ENCODE results near the gene NTRK3.

Gene NTRK3

DNA sequence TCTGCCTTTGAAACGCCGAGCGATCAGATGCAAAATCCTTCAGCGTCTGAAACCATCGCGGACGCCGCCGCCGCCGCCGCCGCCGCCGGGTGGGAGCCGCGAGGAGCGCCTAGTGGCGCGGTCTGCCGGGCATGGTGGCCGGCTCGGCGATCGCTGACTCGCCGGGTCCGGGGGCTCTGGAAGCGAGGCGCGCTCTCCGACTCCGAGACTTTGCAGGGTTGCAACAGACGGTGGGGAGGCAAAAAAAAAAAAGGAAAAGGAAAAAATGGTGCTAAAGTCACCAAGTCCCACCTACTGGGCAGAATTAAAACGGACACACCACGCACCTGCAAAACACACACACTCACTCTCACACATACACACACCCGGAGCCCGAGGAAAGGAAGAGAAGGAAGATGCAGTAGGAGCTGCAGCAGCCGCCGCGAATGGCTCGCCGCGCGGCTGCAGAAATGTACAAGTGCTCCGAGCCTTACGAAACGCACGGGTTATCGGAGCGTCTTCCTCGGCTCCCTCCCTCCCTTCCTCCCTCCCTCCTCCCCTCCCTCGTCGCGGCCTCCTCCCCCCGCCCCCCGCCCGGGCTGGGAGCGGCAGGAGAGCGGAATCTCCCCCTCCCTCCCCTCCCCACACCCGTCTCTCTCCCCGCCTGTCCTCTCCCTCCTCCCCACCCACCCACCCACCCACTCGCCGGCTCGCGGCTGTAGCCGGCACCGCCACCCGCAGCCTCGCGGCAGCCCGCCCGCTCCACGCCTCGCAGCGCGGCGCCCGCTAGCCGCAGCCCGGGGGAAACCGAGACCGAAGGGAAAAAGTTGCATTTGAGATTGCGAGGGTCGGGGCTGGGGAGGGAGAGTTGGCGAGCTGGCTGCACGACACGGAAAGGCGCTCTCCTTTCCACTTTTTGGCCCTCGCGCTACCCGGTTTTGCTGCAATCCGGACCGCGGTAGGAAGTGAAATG lies at the start of gene NTRK3:
NTRK3 (minus strand) TSS at position 461 of the 952 bp plus-strand sequence. CDS start 586 bp downstream, outside the sequence.
- DNase-seq (ENCODE audit: low spot score) (no peak), FAIRE-seq (no peak)

DNA sequence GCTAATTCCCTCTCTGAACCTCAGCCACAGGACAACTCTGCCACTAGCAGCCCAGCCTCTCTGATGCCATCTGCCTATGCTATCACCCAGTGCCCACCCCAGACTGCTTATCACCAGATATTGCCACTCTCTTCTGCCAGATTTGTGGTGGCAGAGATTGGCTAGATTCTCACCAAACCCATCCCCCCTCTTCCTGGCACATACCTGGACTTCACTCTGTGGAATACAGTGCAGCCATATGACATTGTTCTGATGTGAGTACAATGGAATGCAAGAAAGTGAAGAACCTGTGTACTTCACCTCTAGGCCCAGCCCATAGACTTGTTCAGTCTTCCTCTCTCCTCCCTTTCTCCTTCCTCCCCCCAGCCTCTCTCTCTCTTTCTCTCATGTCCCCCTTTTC lies 46.9 kb upstream of the NTRK3 start:
- FAIRE-seq, result no peak
- DNase-seq (ENCODE audit: low spot score), result peak; percentile 6

DNA sequence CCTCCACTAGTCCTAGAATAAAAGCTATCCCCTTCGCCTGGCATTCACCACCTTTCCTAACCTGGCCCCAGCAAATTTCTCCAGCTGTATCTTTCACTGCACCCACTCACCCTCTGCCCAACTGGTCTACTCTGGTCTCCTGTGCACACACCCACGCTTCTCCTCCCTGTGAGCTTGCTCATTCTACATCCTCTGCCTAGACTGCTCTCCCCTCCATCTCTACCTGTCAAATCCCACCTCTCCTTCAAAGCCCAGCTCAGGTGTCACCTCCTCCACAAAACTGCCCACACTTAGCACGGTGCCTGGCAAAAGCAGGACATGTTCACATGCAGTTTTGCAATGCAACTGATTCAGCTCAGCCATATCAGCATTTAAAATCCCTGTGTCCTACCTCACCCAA lies 45.8 kb upstream of the NTRK3 start:
- DNase-seq (ENCODE audit: low spot score) (no peak), FAIRE-seq (no peak)

DNA sequence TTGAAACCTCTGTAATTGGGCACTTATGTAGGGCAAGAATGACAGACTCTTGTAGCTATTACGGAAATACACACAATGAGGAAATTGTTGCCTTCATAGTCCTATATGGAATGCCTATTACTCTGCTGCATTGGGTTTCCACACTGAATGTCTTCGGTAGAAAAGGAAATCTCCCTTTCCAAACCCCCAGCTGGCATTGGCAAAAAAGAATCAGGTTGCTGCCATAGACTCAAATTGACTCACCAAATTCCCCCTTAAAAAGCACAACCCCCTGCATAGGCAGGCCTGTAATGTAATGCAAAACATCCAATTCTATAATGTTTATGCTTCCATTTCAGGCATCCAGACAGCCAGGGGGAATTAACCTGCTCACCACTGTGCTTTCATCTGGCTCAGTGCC lies 44.8 kb upstream of the NTRK3 start:
- no peak for DNase-seq (ENCODE audit: low spot score)
- FAIRE-seq, result no peak

DNA sequence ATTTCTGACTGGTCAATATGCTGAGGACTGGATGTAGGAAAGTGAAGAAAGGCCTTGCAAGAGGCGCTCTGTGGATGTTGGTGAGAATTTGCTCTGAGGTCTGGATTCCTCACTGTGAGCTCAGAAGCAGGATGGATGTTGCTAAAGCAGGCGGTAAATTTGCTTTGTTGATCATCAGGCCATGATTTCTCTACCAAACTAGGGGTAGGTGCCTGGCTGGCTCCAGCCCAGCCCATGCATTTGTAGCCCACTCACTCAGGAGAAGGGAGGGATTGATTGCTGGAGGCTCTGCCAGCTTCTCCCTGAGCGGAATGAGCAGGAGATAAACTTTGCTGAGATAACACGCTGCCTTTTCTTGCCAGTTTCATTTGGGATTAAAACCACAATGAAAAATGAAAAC lies 44.3 kb upstream of the NTRK3 start:
- DNase-seq (ENCODE audit: low spot score) (no peak), FAIRE-seq (no peak)

DNA sequence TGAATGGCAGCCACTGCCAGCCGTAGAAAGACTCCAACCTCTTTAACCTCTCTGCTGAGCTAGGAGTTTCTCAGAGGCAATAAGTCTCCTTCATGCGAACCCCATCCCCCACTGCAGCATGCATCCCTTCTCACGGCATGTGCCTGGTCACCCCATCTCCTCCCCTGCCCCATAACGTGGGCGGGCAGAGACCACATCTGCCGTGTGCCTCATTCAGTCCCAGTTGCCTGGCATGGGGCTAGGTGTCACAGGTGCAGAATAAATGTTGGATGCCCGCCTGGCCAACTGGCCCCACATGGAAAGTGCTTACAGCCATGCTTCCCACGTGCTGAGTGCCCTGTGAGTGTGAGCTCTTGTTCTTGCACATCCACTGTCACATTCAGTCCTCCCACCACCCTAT lies 43.5 kb upstream of the NTRK3 start:
- DNase-seq (ENCODE audit: low spot score) (no peak), FAIRE-seq (no peak)

DNA sequence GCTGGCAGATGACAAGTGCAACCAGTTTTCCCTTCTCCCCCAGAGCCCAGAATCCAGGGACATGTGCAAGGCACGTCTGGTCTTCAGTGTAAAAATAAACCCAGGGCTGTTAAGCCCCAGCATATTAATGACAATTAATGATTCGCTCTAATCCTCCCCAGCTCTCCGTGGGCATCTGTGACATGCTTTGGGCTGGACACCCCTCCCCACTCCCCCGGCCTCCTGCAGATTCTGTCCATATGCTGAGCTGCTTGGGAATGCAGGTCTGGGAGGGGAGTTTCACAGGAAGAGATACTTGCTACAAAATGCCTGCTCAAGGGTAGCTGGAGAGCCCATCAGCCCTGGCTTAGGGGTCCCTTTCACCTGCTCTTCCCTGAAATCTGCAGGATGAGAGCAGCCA lies 43.0 kb upstream of the NTRK3 start:
- DNase-seq (ENCODE audit: low spot score), result no peak
- FAIRE-seq, result no peak

DNA sequence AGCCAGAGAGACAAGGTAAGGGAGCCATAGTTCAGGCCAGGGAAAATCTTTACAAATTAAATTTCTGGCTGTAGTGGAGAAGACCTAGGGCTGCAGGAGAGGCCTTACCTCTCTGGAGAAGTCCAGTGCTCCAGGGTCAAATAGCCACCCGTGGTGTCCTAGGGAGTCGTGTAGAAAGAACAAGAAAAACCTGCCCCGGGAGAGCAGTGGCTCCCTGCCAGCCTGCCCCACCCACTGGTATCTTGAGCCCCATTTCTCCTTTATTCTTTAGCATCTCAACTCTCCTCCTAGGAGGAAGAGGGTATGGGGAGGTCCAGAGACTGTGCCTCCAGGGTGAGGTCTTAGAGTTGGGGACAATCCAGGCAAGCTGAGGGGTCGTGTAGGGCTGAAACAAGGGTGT lies 32.1 kb upstream of the NTRK3 start:
- DNase-seq (ENCODE audit: low spot score), result no peak
- FAIRE-seq, result no peak

DNA sequence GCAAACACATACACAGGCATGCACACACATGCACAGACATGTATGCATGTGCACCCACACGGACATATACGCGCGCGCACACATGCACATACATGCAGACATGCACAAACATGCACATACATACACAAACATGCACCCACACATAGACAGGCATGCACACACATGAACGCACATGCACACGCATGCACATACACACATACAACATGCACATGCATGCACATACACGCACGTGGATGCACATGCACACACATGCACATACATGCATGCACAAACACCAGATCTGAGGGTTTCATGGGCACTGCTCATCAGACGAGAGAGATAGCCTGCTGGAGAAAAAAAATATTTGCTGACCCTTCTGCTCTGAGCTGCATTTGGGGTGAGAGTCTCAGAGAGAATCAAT lies 31.7 kb upstream of the NTRK3 start:
- FAIRE-seq (no peak), DNase-seq (ENCODE audit: low spot score) (no peak)

DNA sequence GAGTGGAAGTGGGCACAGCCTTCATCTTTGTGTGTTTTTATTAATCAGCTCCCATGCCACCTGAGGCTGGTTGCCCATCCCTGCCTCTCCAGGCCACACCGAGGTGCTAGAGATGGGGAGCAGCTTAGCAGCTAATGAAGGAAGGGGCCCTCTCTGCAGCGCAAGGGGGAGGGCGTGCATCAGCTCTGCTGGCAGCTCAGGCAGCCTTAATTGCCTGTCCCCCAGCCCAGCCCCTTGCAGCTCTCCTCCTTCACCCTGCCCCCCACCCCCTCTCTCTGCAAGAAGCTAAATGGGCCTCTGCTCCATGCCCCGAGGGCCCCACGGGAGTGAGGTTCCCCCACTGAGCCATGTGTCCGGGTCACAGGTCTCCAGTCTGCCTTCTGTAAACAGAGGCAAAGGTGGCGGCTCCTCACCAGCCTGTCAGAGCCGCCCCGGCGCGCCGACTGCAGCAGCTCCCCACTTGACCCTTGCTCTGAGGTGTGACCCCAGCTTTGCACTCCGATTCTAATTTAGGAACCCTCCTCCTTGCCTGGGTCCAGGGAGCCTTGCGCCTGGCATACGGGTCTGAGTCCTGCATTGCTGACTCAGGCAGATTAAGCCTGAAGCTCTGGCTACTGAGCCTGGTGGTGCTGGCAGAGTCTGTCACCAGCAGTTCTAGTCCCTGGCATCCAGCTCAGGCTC lies 27.9 kb upstream of the NTRK3 start:
- DNase-seq (ENCODE audit: low spot score) (no peak), FAIRE-seq (no peak)

DNA sequence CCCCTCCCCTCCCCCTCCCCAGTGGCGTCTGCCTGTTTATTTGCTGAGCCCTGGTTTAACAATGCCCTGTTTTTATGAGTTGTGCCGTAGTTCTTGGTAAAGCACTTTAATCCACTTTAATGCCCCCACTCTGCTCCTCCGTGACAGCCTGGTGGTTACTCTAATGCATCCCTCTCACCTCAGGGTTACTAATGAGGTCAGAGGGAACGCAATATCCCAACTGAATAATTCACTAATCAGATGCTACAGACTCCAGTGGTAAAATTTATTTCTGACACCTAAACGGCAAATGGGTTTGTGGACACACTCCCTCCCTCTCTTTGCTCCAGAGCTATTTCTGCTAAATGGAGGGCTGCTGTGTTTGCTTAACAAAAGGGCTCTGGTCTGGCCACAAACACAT lies 26.1 kb upstream of the NTRK3 start:
- DNase-seq (ENCODE audit: low spot score) (no peak), FAIRE-seq (no peak)

DNA sequence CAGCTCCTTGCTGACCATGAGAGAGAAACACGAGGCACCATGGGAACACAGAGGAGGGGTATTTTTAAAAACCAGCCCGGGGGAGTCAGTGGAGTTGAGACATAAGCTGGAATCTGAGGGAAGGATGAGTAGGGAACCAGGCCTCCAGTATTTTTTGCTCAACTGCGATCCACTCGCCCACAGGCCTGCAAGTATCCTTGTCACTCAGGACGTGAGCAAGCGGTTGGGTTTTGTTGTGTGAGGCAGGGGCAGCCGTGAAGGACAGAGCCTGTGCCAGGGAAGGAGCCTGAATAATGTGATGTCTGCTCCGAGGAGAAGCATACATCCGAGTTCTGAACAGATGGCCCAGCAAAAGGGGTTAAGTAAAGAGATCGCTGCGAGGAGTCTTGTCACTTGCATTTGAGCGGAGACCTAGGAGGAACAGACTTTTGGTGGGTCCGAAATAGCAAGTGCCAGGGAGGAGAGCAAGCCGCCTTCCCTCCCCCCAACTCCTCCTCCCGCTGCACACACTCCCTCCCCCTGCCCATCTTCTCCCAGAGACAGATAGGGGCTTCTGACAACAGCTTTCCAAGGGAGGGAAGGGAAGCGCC lies 20.4 kb upstream of the NTRK3 start:
- no peak for FAIRE-seq

DNA sequence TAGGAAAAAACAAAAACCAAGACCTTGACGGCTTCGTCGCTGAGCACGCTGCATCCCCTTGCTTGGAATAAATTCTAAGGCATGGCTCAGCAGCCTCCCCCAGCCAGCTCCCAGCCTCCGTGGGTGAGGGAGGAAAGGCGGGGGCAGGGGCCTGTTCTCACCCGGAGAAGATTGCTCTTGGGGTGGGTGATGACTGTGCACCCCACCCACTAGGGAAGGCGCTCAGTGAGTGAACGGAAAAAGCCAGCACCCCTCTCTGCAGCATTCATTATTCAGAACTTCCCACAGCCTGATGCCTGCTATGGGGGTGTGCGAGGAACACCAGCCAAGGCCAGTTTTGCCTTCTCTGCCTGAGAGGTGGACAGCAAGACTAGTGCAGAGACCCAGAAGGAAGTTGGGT lies 19.3 kb upstream of the NTRK3 start:
- DNase-seq (ENCODE audit: low spot score), result no peak

More for the DNA sequence above, 20.4 kb upstream of the NTRK3 start:
- no peak for DNase-seq (ENCODE audit: low spot score)

DNA sequence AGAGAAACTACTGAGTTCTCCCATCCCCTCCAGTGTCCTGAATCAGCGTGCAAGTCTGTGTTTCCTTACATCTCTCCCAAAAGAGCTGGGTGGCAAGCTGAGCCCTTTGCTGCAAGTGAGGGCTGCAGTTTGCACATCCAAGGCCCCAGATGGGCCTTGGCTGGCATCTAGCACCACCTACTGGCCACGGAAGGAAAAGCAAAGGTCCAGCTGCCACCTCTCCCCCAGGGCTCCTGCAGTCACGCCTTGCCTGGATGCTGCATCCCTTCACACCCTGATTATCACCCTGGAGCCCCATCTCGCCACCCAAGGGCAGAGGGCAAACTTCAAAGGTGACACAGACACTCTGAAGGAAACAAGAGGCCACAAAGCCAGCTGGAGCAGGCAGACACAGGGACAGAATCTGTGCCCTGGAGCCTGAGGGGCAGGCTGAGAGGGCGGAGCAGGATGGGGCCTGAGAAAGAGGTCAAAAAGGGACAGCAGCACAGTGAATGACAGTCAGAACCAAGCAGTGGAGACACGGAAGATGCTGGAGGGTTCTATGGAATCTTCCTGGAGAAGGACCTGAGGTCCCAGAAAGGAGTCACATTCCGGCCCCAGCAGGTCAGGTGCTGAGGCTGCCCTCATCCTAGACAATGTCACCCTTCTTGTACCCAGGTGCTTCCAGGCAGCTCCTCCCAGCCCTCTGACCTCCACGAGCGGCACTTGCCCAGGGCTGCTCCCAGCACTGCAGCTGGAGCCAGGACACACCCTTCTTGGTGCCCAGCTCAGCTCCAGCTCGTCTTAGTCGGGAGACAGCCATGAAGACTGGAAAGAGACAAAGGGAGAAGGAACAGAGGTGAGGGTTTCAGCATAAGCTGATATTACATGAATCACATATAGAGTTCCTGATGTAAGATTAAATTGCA lies 18.3 kb upstream of the NTRK3 start:
- peak; percentile 14 for DNase-seq (ENCODE audit: low spot score)
- FAIRE-seq, result no peak

More for the DNA sequence above, 19.3 kb upstream of the NTRK3 start:
- no peak for FAIRE-seq

DNA sequence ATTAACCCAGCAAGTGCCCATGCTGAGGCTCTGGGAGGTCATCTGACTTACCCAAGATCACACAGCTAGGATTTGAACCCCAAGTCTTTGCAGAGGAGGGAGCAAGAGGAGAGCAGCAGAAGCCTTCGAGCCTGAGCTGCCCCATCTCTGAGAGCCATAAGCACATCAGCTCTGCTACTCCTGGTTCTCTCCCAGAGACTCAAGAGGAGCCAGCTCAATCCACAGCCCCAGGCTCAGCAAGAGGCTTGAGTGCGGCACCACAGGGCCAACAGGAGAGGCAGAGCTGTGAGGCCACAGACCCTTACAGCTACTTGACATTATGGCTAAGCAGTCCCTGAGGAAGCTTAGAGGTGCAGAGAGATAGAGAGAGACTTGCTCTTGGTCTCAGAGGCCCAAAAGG lies 15.9 kb upstream of the NTRK3 start:
- DNase-seq (ENCODE audit: low spot score) (no peak), FAIRE-seq (no peak)

DNA sequence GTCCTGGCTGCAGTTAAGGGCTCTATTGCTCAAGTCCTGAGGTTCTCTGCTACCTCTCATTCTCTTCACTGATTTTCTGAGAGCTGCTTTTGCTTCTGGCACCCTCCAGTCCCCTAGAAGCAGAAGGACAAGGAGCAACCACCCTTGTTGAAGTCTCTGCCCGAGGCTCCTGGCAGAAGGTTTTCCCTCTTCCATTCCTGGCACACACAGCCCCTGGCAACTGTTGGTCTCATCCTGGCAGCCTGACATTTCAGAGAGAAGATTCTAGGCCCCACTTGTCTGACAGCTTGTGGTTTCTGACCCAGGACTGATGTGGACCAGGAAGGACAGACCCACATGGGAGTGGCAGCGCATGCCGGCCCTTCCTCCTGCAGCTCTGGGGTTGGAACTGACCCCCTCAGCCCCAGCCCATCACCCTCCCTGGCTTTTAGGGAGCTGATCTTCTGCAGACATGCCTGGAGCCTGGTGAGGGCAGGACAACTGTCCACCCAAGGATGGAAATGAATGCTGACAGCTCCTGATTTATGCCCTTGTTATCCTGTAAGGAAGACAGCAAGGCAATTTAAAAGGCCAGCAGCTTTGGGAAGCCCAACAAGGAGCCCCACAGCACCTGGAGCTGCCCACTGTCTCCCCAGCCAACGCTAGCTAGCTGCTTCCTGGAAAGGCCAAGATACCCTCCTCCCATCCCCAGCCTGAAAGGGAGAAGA lies 13.0 kb upstream of the NTRK3 start:
- FAIRE-seq, result no peak

DNA sequence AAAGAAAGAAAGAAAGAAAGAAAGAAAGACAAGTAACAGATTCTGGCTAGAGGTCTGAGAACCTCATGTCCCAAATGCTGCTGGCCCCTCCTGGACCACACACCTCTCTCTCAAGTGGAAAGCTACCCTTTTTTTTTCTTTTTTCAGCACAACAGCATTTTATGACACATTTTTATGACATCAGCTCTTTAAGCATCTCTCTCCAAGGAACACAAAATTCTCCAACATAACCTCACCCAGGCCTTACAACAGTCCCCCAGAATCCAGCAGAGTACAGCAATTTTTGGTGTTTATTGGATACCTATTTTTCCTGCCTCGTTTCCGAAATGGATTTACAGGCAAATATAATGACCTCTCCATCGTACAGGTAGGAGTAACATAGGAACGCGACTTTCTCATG lies 11.2 kb upstream of the NTRK3 start:
- DNase-seq (ENCODE audit: low spot score), result no peak
- no peak for FAIRE-seq

More for the DNA sequence above, 13.0 kb upstream of the NTRK3 start:
- no peak for DNase-seq (ENCODE audit: low spot score)

DNA sequence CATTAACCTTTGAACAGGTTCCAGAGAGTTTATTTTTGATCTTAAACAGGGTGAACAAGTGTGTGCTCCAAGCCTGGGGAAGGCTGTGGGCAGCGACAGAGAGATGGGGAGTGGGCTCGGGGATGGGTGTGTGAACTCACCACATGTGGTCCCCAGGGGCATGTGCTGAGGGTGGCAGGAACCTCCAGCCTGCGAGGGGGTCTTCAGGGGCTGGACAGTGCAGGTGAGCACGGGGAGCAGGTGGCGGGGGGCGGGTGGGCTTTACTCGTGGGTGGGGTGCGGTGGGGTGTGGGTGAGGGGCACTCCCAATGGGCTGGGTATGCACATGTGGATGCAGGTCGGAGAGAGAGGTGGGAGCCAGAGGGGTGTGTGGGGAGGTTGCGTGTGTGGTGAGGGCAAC lies 9.6 kb upstream of the NTRK3 start:
- no peak for FAIRE-seq
- no peak for DNase-seq (ENCODE audit: low spot score)

DNA sequence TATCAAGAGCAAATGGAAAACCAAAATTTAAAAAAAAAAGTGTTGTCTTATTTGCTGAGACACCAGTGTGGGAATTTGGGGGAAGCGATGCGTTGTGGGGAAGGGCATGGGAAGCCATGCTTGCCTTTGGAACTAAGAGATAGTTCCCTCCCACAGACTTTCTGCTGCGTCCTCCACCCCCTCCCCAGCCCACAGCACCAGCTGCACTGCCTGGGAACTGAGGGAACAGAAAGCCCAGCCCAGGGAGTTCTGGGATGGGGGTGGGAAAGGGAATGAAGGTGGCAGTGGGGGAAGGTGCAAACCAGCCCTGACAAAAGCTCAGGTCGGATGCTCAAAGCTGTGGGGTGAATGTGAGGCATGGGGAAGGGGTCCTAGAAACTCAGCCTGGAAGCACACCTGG lies 8.1 kb upstream of the NTRK3 start:
- DNase-seq (ENCODE audit: low spot score), result no peak
- no peak for FAIRE-seq

DNA sequence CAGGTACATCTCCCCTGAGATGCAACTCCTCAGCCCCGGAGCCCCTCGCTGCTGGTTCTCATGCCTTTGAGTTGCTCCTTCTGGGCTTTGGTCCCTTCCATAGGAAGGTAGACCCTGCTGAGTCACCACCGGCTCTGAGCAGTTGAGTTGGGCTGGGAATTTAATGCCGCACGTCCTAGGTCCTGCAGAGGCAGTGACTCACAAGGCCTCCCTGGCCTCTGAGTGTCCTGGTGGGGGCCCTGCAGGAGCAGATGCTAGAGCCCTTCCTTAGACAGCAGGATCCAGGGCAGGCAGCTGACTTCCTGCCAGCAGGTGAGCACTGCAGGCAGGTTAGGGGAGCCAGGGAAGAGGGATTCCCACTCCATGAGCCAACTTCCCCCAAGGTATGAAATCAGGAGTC lies 5.5 kb upstream of the NTRK3 start:
- DNase-seq (ENCODE audit: low spot score), result peak; percentile 40

More for the DNA sequence above, 5.5 kb upstream of the NTRK3 start:
- no peak for FAIRE-seq
